Trophoblast cell (in vitro differentiated cells and primary cell): ENCODE results near the gene LRR1.
"Not testable (repeated sequence)": the region's sequence is repeated elsewhere in the genome, so short reads cannot be mapped to it uniquely, and the experiment has no call there.

Experiments
- DNase-seq, 2 donors: peaks; one replicate each; pipeline ENCODE4 v3.0.0-alpha.2; 2016
- H2AFZ ChIP-seq: 2 replicates; pipeline ENCODE4 v1.6.1; 2013; ENCODE audit warnings: low read length, moderate library complexity, mild to moderate bottlenecking; ENCODE audit not compliant: insufficient read depth, poor library complexity
- H2AK5ac ChIP-seq: 2 replicates; pipeline ENCODE4 v1.6.1; 2013; ENCODE audit warnings: mild to moderate bottlenecking, low read length
- H2BK120ac ChIP-seq: 2 replicates; pipeline ENCODE4 v1.6.1; 2013; ENCODE audit warnings: low read length, mild to moderate bottlenecking, moderate library complexity; ENCODE audit not compliant: insufficient read depth, poor library complexity
- H2BK12ac ChIP-seq: 2 replicates; pipeline ENCODE4 v1.6.1; 2013; ENCODE audit warnings: mild to moderate bottlenecking, low read length, moderate library complexity
- H2BK5ac ChIP-seq: 2 replicates; pipeline ENCODE4 v1.6.1; 2013; ENCODE audit warnings: low read length, low read depth, moderate library complexity, mild to moderate bottlenecking; ENCODE audit not compliant: poor library complexity
- H3K14ac ChIP-seq: 2 replicates; pipeline ENCODE4 v1.6.1; 2013; ENCODE audit warnings: mild to moderate bottlenecking, low read length
- H3K18ac ChIP-seq: 2 replicates; pipeline ENCODE4 v1.6.1; 2013; ENCODE audit warnings: mild to moderate bottlenecking, low read length
- H3K23ac ChIP-seq: 2 replicates; pipeline ENCODE4 v1.6.1; 2013; ENCODE audit warnings: low read length
- H3K27ac ChIP-seq: 2 replicates; pipeline ENCODE4 v1.5.1; 2013; ENCODE audit warnings: low read depth, mild to moderate bottlenecking, inconsistent platforms, low read length, moderate library complexity
- H3K27me3 ChIP-seq: 2 replicates; pipeline ENCODE4 v1.6.1; 2013; ENCODE audit warnings: inconsistent platforms, mild to moderate bottlenecking, low read length, moderate library complexity; ENCODE audit not compliant: insufficient read depth
- H3K36me3 ChIP-seq, 2 experiments: 1 replicate in 1 of 2; 2 replicates in 1 of 2; pipeline ENCODE4 v1.6.1; 2013; ENCODE audit warnings: low read length in 2 of 2, mild to moderate bottlenecking in 2 of 2, moderate library complexity in 1 of 2; ENCODE audit not compliant: insufficient read depth in 2 of 2, control insufficient read depth in 1 of 2
- H3K4ac ChIP-seq: 2 replicates; pipeline ENCODE4 v1.6.1; 2013; ENCODE audit warnings: low read depth, mild to moderate bottlenecking, low read length, moderate library complexity
- H3K4me1 ChIP-seq, 2 experiments: 1 replicate in 1 of 2; 2 replicates in 1 of 2; pipeline ENCODE4 v1.6.1; 2013; ENCODE audit warnings: low read length in 2 of 2, mild to moderate bottlenecking in 2 of 2, moderate library complexity in 1 of 2; ENCODE audit not compliant: insufficient read depth in 2 of 2, control insufficient read depth in 1 of 2
- H3K4me2 ChIP-seq: 2 replicates; pipeline ENCODE4 v1.6.1; 2013; ENCODE audit warnings: inconsistent platforms, mild to moderate bottlenecking, low read length, moderate library complexity
- H3K4me3 ChIP-seq: 2 replicates; pipeline ENCODE4 v1.5.1; 2013; ENCODE audit warnings: mild to moderate bottlenecking, low read depth, low read length, inconsistent platforms
- H3K79me1 ChIP-seq: one replicate; pipeline ENCODE4 v1.6.1; 2013; ENCODE audit warnings: low read length
- H3K79me2 ChIP-seq: 2 replicates; pipeline ENCODE4 v1.6.1; 2013; ENCODE audit warnings: low read length, mild to moderate bottlenecking; ENCODE audit not compliant: control insufficient read depth, insufficient read depth, poor library complexity
- H3K9ac ChIP-seq: 2 replicates; pipeline ENCODE4 v1.6.1; 2013; ENCODE audit warnings: mild to moderate bottlenecking, low read length
- H3K9me3 ChIP-seq: 2 replicates; pipeline ENCODE4 v1.6.1; 2013; ENCODE audit warnings: low read depth, mild to moderate bottlenecking, control low read depth, inconsistent platforms, low read length; ENCODE audit not compliant: insufficient read depth
- H4K12ac ChIP-seq: 2 replicates; pipeline ENCODE4 v1.6.1; 2013; ENCODE audit warnings: low read depth, mild to moderate bottlenecking, low read length, moderate library complexity
- H4K8ac ChIP-seq: 2 replicates; pipeline ENCODE4 v1.6.1; 2013; ENCODE audit warnings: low read depth, mild to moderate bottlenecking, low read length, moderate library complexity
- H4K91ac ChIP-seq: one replicate; pipeline ENCODE4 v1.6.1; 2013; ENCODE audit warnings: low read depth, mild to moderate bottlenecking, low read length, moderate library complexity
- WGBS: extraction: QIAGEN DNeasy Blood & Tissue Kit; methylation state at CpG from one replicate; pipeline ENCODE4 v1.1.7; 2013; ENCODE audit warnings: missing lambda C conversion rate; ENCODE audit not compliant: insufficient read length, insufficient coverage; ENCODE audit errors: extremely low coverage; 5-methylcytosine and 5-hydroxymethylcytosine counted together

Gene LRR1

GRCh38 chr14:49615776-49616175 is 17.0 kb downstream of the LRR1 start:
- Histone ChIP-seq H3K79me1 (peaks cover 7% of the 10 kb centered on the region), H3K9me3 (no peaks in the 10 kb centered on the region), H3K4me2 (no peak overlapping the region), H3K14ac (no peak overlapping the region), H4K91ac (no peak overlapping the region), H3K4ac (no peak overlapping the region), H2BK120ac (no peak overlapping the region), H3K79me2 (peaks cover 14% of the 10 kb centered on the region), H2AK5ac (no peak overlapping the region), H3K27me3 (no peaks in the 10 kb centered on the region), H2AFZ (no peak overlapping the region), H2BK5ac (no peak overlapping the region), H3K9ac (no peak overlapping the region), H2BK12ac (no peak overlapping the region), H3K27ac (no peak overlapping the region), H4K12ac (no peak overlapping the region), H3K23ac (no peak overlapping the region), H3K18ac (no peak overlapping the region), H3K4me1 (peaks cover 0 to 2% of the 10 kb centered on the region in 2 experiments), H4K8ac (no peak overlapping the region), H3K4me3 (no peak overlapping the region), H3K36me3 (peaks cover 5 to 11% of the 10 kb centered on the region in 2 experiments)
- DNase-seq: peak; percentile 72 to 88
- no CpG with 5 or more reads among the region's 6 CpGs for WGBS

DNA sequence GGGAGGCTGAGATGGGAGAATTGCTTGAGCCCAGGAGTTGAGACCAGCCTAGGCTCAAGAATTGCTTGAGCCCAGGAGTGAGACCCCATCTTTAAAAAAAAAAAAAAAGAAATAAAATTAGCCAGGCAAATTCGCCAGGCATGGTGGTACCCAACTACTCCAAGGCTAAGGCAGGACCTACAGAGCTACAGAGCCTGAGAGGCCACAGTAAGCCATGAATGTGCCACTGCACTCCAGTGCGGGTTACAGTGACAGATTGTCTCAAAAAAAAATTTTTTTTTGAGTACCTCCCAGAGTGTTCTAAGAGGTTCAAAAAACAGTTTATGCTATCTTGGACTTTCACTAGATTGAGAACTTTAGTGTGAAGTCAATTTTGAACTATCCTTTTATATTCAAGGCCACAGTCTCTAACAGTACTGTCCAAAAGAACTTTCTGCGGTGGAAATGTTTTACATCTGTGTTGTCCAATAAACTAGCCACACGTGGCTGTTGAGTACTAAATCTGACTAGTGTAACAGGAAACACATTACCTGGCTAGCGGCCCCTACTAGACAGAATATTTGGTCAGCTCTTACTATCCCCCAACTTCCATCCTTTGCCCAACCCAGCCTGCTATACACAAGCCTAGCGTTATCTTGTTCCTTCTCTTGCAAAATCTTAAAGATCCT is 19.2 kb downstream of the LRR1 start:
- no peak overlapping the region for H3K27ac ChIP-seq
- H2BK12ac ChIP-seq: no peak overlapping the region
- H2AK5ac ChIP-seq: no peak overlapping the region
- H4K8ac ChIP-seq: no peak overlapping the region
- H3K18ac ChIP-seq: no peak overlapping the region
- DNase-seq: no peak
- no peak overlapping the region for H3K4ac ChIP-seq
- no CpG with 5 or more reads among the region's 6 CpGs for WGBS
- H3K4me2 ChIP-seq: no peak overlapping the region
- H3K36me3 ChIP-seq: peaks cover 5 to 11% of the 10 kb centered on the region in 2 experiments
- no peak overlapping the region for H3K9ac ChIP-seq
- H2BK5ac ChIP-seq: no peak overlapping the region
- no peak overlapping the region for H3K14ac ChIP-seq
- H3K9me3 ChIP-seq: no peaks in the 10 kb centered on the region
- H3K79me1 ChIP-seq: peaks cover 13% of the 10 kb centered on the region
- H3K4me3 ChIP-seq: no peak overlapping the region
- H4K12ac ChIP-seq: no peak overlapping the region
- H3K23ac ChIP-seq: no peak overlapping the region
- no peak overlapping the region for H2AFZ ChIP-seq
- H3K27me3 ChIP-seq: no peaks in the 10 kb centered on the region
- H3K79me2 ChIP-seq: peaks cover 20% of the 10 kb centered on the region
- H4K91ac ChIP-seq: no peak overlapping the region
- H3K4me1 ChIP-seq: peaks cover 3 to 9% of the 10 kb centered on the region in 2 experiments
- H2BK120ac ChIP-seq: no peak overlapping the region

- Histone ChIP-seq H3K4me2 (peak overlapping the region; percentile 96), H3K4ac (peak overlapping the region; percentile 17), H3K9ac (peak overlapping the region; percentile 70), H3K79me2 (peaks cover 20% of the 10 kb centered on the region), H3K4me3 (peak overlapping the region; percentile 50), H3K79me1 (peaks cover 13% of the 10 kb centered on the region), H3K36me3 (peaks cover 5 to 11% of the 10 kb centered on the region in 2 experiments)
- not testable (repeated sequence) for H4K8ac ChIP-seq, H2BK5ac ChIP-seq, H3K18ac ChIP-seq, H2AK5ac ChIP-seq, H3K9me3 ChIP-seq, H3K14ac ChIP-seq, H2AFZ ChIP-seq, H3K4me1 ChIP-seq, H4K91ac ChIP-seq, H3K27me3 ChIP-seq, H3K23ac ChIP-seq, H2BK120ac ChIP-seq, DNase-seq, H2BK12ac ChIP-seq, H3K27ac ChIP-seq, H4K12ac ChIP-seq
- WGBS: no CpG with 5 or more reads among the region's 19 CpGs
These were observed 20.5 kb downstream of the LRR1 start for GRCh38 chr14:49619273-49619672.

DNA sequence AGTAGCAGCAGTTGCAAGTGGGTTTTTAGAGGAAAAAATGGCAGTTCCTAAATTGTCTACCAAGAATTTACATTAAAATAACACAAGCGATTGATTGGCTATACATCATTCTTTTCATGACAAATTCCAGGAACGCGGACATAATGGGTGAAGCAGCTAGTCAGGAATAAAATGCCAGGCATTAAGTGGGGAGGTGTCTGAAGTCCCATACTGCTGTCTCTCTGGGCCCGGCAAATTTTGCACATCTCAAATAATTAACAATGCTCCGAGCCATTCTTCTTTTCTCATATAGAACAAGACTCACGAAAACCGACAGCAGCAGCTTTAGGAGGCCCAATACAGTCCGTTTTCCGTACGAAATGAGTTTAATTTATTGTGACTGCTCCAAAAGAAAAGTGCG is 21.0 kb downstream of the LRR1 start:
- Histone ChIP-seq H2BK5ac (no peak overlapping the region), H3K18ac (no peak overlapping the region), H3K23ac (no peak overlapping the region), H3K79me2 (peaks cover 20% of the 10 kb centered on the region), H3K79me1 (peaks cover 13% of the 10 kb centered on the region), H3K4me3 (peak overlapping the region; percentile 99), H4K8ac (no peak overlapping the region), H3K4me2 (peak overlapping the region; percentile 96), H3K9ac (peak overlapping the region; percentile 87), H2BK12ac (no peak overlapping the region), H2BK120ac (no peak overlapping the region), H3K36me3 (peaks cover 5 to 11% of the 10 kb centered on the region in 2 experiments), H3K27me3 (no peaks in the 10 kb centered on the region), H2AK5ac (no peak overlapping the region), H3K14ac (no peak overlapping the region), H3K4me1 (peaks cover 3 to 9% of the 10 kb centered on the region in 2 experiments), H4K12ac (no peak overlapping the region), H3K9me3 (no peaks in the 10 kb centered on the region), H4K91ac (no peak overlapping the region), H2AFZ (no peak overlapping the region), H3K4ac (peak overlapping the region; percentile 17), H3K27ac (peak overlapping the region; percentile 89)
- peak in 1 of 2 donors; percentile 51 for DNase-seq
- no CpG with 5 or more reads among the region's 11 CpGs for WGBS
